SK-N-SH treated with all-trans-retinoic acid at 6 μM for 48 hours (cell line): ENCODE measurements around the gene KISS1.

Experiments used
- ATAC-seq: fragments of 200-7000 bp; cut with Tn5 transposase; 3 replicates; pipeline ENCODE4 v1.9.1; 2020; ENCODE audit warnings: mild to moderate bottlenecking, moderate library complexity
- ARNTL ChIP-seq: fragments of 450-650 bp; formaldehyde crosslinking; IDR thresholded peaks from 2 replicates; pipeline ENCODE4 v1.5.0; 2020; ENCODE audit warnings: low read depth, mild to moderate bottlenecking, moderate library complexity, borderline replicate concordance
- BACH2 ChIP-seq: fragments of 250-450 bp; sonication (Bioruptor Pico); IDR thresholded peaks from 2 replicates; pipeline ENCODE4 v1.9.0; 2021; ENCODE audit warnings: mild to moderate bottlenecking, borderline replicate concordance
- CREB5 ChIP-seq: fragments of 250-450 bp; sonication (Bioruptor Pico); IDR thresholded peaks from 2 replicates; pipeline ENCODE4 v1.5.1; 2020; ENCODE audit warnings: low read depth, mild to moderate bottlenecking, moderate library complexity
- CSDC2 ChIP-seq: fragments of 250-450 bp; sonication (Bioruptor Pico); IDR thresholded peaks from 2 replicates; pipeline ENCODE4 v1.5.0; 2020; ENCODE audit warnings: mild to moderate bottlenecking, moderate library complexity
- ESRRG ChIP-seq: fragments of 250-450 bp; sonication (Bioruptor Pico); IDR thresholded peaks from 2 replicates; pipeline ENCODE4 v1.6.1; 2021; ENCODE audit warnings: mild to moderate bottlenecking
- ISL1 ChIP-seq: fragments of 250-450 bp; sonication (Bioruptor Pico); IDR thresholded peaks from 2 replicates; pipeline ENCODE4 v2.1.2; 2022; ENCODE audit warnings: mild to moderate bottlenecking, moderate library complexity
- OSR1 ChIP-seq: fragments of 250-450 bp; sonication (Bioruptor Pico); IDR thresholded peaks from 2 replicates; pipeline ENCODE4 v1.8.0; 2022; ENCODE audit warnings: moderate library complexity, mild to moderate bottlenecking, inconsistent platforms
- POU6F1 ChIP-seq: fragments of 250-450 bp; sonication (Bioruptor Pico); IDR thresholded peaks from 2 replicates; pipeline ENCODE4 v1.8.0; 2021; ENCODE audit warnings: low read depth, mild to moderate bottlenecking, moderate library complexity, borderline replicate concordance
- PPARA ChIP-seq: fragments of 250-450 bp; sonication (Bioruptor Pico); IDR thresholded peaks from 2 replicates; pipeline ENCODE4 v1.5.0; 2020; ENCODE audit warnings: mild to moderate bottlenecking, borderline replicate concordance
- SNAI2 ChIP-seq: fragments of 250-450 bp; sonication (Bioruptor Pico); IDR thresholded peaks from 2 replicates; pipeline ENCODE4 v1.5.0; 2020; ENCODE audit warnings: mild to moderate bottlenecking, moderate library complexity
- TOX ChIP-seq: fragments of 250-450 bp; sonication (Bioruptor Pico); IDR thresholded peaks from 2 replicates; pipeline ENCODE4 v1.8.0; 2021; ENCODE audit warnings: mild to moderate bottlenecking, moderate library complexity, borderline replicate concordance
- ZC3H10 ChIP-seq: fragments of 250-450 bp; sonication (Bioruptor Pico); IDR thresholded peaks from 2 replicates; pipeline ENCODE4 v1.5.1; 2021; ENCODE audit warnings: mild to moderate bottlenecking, moderate library complexity
- ZFP3 ChIP-seq: fragments of 250-450 bp; sonication (Bioruptor Pico); IDR thresholded peaks from 2 replicates; pipeline ENCODE4 v1.5.0; 2020; ENCODE audit warnings: mild to moderate bottlenecking, moderate library complexity
- ZNF565 ChIP-seq: fragments of 450-650 bp; formaldehyde crosslinking; conservative IDR thresholded peaks from 2 replicates; pipeline ENCODE4 v1.5.0; 2020; ENCODE audit warnings: low read depth, mild to moderate bottlenecking, moderate library complexity
- ZNF70 ChIP-seq: fragments of 450-650 bp; formaldehyde crosslinking; IDR thresholded peaks from 2 replicates; pipeline ENCODE4 v1.5.0; 2020; ENCODE audit warnings: mild to moderate bottlenecking, moderate library complexity
- ZNF8 ChIP-seq: fragments of 450-650 bp; formaldehyde crosslinking; IDR thresholded peaks from 2 replicates; pipeline ENCODE4 v1.5.0; 2020; ENCODE audit warnings: mild to moderate bottlenecking, moderate library complexity
- TF ChIP-seq, protein P1 (sequence below): fragments of 250-450 bp; sonication (Bioruptor Pico); IDR thresholded peaks from 2 replicates; pipeline ENCODE4 v1.5.0; 2020; ENCODE audit warnings: mild to moderate bottlenecking, moderate library complexity
- TF ChIP-seq, protein P2 (sequence below): fragments of 250-450 bp; sonication (Bioruptor Pico); IDR thresholded peaks from 2 replicates; pipeline ENCODE4 v1.5.1; 2021; ENCODE audit warnings: mild to moderate bottlenecking, moderate library complexity

The KISS1 gene

DNA sequence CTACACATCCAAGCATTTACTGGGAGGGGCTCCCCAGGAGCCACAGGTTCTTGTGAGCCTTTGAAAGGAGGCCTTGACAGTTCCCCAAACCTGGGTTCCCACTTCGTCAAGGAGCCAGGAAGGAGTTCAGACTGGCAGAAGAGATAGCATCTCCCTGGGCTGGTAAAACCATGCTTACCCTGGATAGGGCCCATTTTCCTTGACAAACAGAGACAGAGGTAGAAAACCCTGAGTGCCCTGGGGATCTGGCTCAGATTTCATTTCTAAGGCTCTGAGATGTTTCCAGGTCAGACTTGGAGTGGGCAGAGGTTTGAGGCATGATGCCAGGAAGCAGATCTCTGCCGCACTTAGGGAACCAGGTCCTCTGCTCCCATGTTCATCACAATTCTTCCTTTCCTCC, 47.2 kb downstream of the KISS1 start:
- TF ChIP-seq ZNF8 (no peak), ZC3H10 (no peak), SNAI2 (CRISPR knock-in tag) (no peak), ESRRG (no peak)

GRCh38 chr1:204147406-204148383, 48.6 kb downstream of the KISS1 start:
- ATAC-seq = no peak
- TF ChIP-seq TOX = no peak
- TF ChIP-seq, protein P1, sequence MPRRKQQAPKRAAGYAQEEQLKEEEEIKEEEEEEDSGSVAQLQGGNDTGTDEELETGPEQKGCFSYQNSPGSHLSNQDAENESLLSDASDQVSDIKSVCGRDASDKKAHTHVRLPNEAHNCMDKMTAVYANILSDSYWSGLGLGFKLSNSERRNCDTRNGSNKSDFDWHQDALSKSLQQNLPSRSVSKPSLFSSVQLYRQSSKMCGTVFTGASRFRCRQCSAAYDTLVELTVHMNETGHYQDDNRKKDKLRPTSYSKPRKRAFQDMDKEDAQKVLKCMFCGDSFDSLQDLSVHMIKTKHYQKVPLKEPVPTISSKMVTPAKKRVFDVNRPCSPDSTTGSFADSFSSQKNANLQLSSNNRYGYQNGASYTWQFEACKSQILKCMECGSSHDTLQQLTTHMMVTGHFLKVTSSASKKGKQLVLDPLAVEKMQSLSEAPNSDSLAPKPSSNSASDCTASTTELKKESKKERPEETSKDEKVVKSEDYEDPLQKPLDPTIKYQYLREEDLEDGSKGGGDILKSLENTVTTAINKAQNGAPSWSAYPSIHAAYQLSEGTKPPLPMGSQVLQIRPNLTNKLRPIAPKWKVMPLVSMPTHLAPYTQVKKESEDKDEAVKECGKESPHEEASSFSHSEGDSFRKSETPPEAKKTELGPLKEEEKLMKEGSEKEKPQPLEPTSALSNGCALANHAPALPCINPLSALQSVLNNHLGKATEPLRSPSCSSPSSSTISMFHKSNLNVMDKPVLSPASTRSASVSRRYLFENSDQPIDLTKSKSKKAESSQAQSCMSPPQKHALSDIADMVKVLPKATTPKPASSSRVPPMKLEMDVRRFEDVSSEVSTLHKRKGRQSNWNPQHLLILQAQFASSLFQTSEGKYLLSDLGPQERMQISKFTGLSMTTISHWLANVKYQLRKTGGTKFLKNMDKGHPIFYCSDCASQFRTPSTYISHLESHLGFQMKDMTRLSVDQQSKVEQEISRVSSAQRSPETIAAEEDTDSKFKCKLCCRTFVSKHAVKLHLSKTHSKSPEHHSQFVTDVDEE = no peak
- TF ChIP-seq ESRRG = no peak
- TF ChIP-seq, protein P2, sequence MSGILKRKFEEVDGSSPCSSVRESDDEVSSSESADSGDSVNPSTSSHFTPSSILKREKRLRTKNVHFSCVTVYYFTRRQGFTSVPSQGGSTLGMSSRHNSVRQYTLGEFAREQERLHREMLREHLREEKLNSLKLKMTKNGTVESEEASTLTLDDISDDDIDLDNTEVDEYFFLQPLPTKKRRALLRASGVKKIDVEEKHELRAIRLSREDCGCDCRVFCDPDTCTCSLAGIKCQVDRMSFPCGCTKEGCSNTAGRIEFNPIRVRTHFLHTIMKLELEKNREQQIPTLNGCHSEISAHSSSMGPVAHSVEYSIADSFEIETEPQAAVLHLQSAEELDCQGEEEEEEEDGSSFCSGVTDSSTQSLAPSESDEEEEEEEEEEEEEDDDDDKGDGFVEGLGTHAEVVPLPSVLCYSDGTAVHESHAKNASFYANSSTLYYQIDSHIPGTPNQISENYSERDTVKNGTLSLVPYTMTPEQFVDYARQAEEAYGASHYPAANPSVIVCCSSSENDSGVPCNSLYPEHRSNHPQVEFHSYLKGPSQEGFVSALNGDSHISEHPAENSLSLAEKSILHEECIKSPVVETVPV (CRISPR knock-in tag) = no peak
- no peak for TF ChIP-seq CREB5 (CRISPR knock-in tag)
- no peak for TF ChIP-seq SNAI2 (CRISPR knock-in tag)
- TF ChIP-seq ZFP3 (CRISPR knock-in tag) = no peak
- no peak for TF ChIP-seq CSDC2
- TF ChIP-seq ZC3H10 = no peak
- TF ChIP-seq PPARA (CRISPR knock-in tag) = no peak
- TF ChIP-seq POU6F1 (CRISPR knock-in tag) = no peak
- no peak for TF ChIP-seq ZNF70 (CRISPR knock-in tag)

More for the DNA sequence above, 47.2 kb downstream of the KISS1 start:
- no peak for ATAC-seq

DNA sequence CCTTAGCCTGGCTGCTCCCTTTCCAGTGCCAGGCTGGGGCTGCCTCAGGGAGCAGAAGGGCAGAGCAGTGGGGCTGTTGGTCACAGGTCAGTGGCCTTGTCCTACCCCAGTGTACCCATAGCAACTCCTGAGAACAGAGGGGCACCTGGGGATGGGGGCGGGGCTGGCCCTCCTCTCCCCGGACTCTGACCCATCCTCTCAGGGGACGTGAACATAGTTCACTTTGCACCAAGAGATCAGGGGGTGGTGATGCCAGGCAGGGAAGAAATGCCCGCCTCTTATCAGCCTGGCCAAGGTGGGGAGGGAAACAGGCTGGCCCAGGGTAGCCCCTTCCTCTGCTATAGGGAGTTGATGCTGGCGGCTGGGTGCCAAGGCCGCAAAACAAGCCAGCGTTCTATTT, 49.3 kb downstream of the KISS1 start:
- ATAC-seq = no peak
- TF ChIP-seq ZNF565 (no peak), ISL1 (CRISPR knock-in tag) (no peak), BACH2 (no peak), OSR1 (no peak), POU6F1 (CRISPR knock-in tag) (no peak), ARNTL (no peak), ZNF70 (CRISPR knock-in tag) (no peak), TOX (no peak), ZFP3 (CRISPR knock-in tag) (no peak), CREB5 (CRISPR knock-in tag) (no peak)
- TF ChIP-seq, protein P1 = no peak
- TF ChIP-seq, protein P2 (CRISPR knock-in tag) = no peak
- TF ChIP-seq, all 23 proteins: peak for 0
